Left lung (tissue), 10 donors: ENCODE measurements around the gene CD247. TPM values are rescaled to one million over a fixed set of nuclear protein-coding genes. Genes with fewer than 3 reads are reported as not detected.
A peak's percentile ranks its signal among the peaks of the same experiment; 100 is the strongest.

ENCODE experiments used
- ATAC-seq: fragments of 200-7000 bp; cut with Tn5 transposase; one replicate; pipeline ENCODE4 v1.9.1; 2020; ENCODE audit warnings: moderate library complexity
- DNase-seq, 4 donors: peaks; one replicate each; pipeline ENCODE4 v3.0.0-alpha.2; 2013 to 2020
- H3K27ac ChIP-seq, 2 donors: fragments of 200-600 bp; sonication (generic) in 1 of 2; one replicate each; pipeline versions ENCODE4 v1.5.0 to v1.8.0; 2020 to 2021
- H3K27me3 ChIP-seq, 2 donors: fragments of 200-600 bp; sonication (generic) in 1 of 2; one replicate each; pipeline versions ENCODE4 v1.5.0 to v1.8.0; 2020 to 2021
- H3K36me3 ChIP-seq, 2 donors: fragments of 200-600 bp; sonication (generic) in 1 of 2; one replicate each; pipeline versions ENCODE4 v1.5.0 to v1.8.0; 2020 to 2021
- H3K4me1 ChIP-seq, 2 donors: fragments of 200-600 bp; one replicate each; pipeline ENCODE4 v1.8.0; 2021
- H3K4me3 ChIP-seq, 2 donors: fragments of 200-600 bp; sonication (generic) in 1 of 2; one replicate each; pipeline versions ENCODE4 v1.5.0 to v1.8.0; 2020 to 2021; ENCODE audit warnings: mild to moderate bottlenecking in 1 of 2
- H3K9me3 ChIP-seq, 2 donors: fragments of 200-600 bp; sonication (generic) in 1 of 2; one replicate each; pipeline versions ENCODE4 v1.5.0 to v1.8.0; 2020 to 2021
- CTCF ChIP-seq, 2 donors: fragments of 200-600 bp; sonication (generic) in 1 of 2; IDR thresholded peaks; one replicate each; pipeline versions ENCODE4 v1.5.0 to v1.8.0; 2021; ENCODE audit warnings: antibody characterized with exemption in 2 of 2
- intact Hi-C, 2 donors: fragments of 100-400 bp; cut with DNase I; formaldehyde crosslinking; loops; one replicate each; pipeline versions ENCODE4 v1.11.2 to v1.14.2; 2022
- polyA plus RNA-seq, 6 donors: library from polyadenylated mRNA; unstranded; fragments of 120-200 nt; gene quantifications; one replicate each; pipeline ENCODE4 v1.2.1, GENCODE V29; 2013; ENCODE audit not compliant: insufficient read length in 6 of 6
- total RNA-seq, 2 donors: library from RNA; stranded (reverse); fragmentation: NEBNext Ultra II Directional; extraction: Animal tissue kit (Norgen Biotek cat#: 25700); gene quantifications; one replicate each; pipeline ENCODE4 v1.2.1, GENCODE V29; 2021
- donor health status: DM: no; HTN: yes; CAD: no.
- donor health status: DM: no; HTN: no; CAD: no.

CD247 gene
- total and polyA plus RNA-seq, 8 donors = 1.3 to 5.6 (median 1.9) TPM

- no peak for DNase-seq
- ATAC-seq = peak; percentile 51
- intact Hi-C loops = no loop called here
- H3K27ac ChIP-seq = no peak overlapping the region
- no peaks in the 10 kb centered on the region for H3K36me3 ChIP-seq
- TF ChIP-seq CTCF (IDR thresholded peaks at IDR 0.05) = no peak
- H3K4me3 ChIP-seq = no peak overlapping the region
- no peaks in the 10 kb centered on the region for H3K27me3 ChIP-seq
- H3K4me1 ChIP-seq = no peaks in the 10 kb centered on the region
- no peaks in the 10 kb centered on the region for H3K9me3 ChIP-seq
These were observed 36.1 kb downstream of the CD247 start for GRCh38 chr1:167482184-167482583.

GRCh38 chr1:167479331-167479979, 38.9 kb downstream of the CD247 start:
- no peak for ATAC-seq
- Histone ChIP-seq H3K4me1 (no peaks in the 10 kb centered on the region), H3K9me3 (no peaks in the 10 kb centered on the region), H3K4me3 (no peak overlapping the region), H3K27me3 (no peaks in the 10 kb centered on the region), H3K36me3 (no peaks in the 10 kb centered on the region), H3K27ac (no peak overlapping the region)
- intact Hi-C loops = no loop called here
- TF ChIP-seq CTCF (IDR thresholded peaks at IDR 0.05) = no peak
- DNase-seq = no peak

DNA sequence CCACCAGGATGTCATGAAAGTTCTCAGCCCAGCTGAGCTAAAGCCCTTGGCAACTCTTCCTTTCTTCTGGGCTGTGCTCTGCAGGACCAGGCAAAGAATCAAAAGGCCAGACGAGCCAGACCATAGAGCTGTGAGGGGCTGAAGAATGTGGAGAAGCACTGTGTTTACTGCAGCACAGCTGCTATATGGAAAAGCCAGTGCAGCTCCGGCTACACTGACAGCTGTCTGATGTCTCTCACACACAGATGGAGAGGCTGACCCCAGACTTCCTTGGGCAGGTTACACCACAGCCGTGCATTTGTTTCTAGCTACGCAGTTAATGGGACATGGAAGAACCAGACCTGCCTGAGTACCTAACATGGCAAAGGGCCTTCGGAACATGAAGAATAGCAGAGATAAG, 40.3 kb downstream of the CD247 start:
- ATAC-seq (no peak), DNase-seq (peak in 2 of 4 donors; percentile 62 to 68)
- intact Hi-C loops = no loop called here

GRCh38 chr1:167476061-167476460, 42.3 kb downstream of the CD247 start:
- Histone ChIP-seq H3K27me3 (no peaks in the 10 kb centered on the region), H3K4me1 (no peaks in the 10 kb centered on the region), H3K27ac (no peak overlapping the region), H3K36me3 (no peaks in the 10 kb centered on the region), H3K4me3 (no peak overlapping the region), H3K9me3 (no peaks in the 10 kb centered on the region)
- intact Hi-C loops = no loop called here
- ATAC-seq (no peak), DNase-seq (no peak)
- no peak for TF ChIP-seq CTCF (IDR thresholded peaks at IDR 0.05)

More for the DNA sequence above, 40.3 kb downstream of the CD247 start:
- Histone ChIP-seq H3K36me3 (no peaks in the 10 kb centered on the region), H3K27me3 (no peaks in the 10 kb centered on the region), H3K27ac (no peak overlapping the region), H3K4me3 (no peak overlapping the region), H3K4me1 (no peaks in the 10 kb centered on the region), H3K9me3 (no peaks in the 10 kb centered on the region)
- TF ChIP-seq CTCF (IDR thresholded peaks at IDR 0.05) = no peak

DNA sequence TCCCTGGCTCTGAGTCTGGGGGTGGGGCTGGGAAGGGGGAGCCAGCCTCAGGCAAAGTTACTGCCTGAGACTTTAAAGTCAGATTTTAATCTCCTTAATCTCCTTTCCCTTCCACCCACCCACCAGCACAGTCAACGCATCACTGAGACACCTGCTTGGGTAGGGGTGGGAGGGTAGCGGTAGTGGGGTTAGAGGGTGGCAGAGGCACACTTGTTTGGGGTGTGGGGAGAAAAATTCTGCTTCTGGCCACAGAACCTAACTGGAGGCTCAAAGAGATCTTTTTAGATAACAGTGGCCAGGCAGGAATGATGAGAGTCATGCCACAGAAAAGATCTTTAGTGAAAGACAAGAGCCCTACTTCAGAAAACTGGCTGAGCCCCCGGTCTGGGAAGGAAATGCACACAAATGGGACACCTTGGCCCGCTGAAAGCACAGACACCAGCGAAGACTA, 44.1 kb downstream of the CD247 start:
- TF ChIP-seq CTCF (IDR thresholded peaks at IDR 0.05) = no peak
- Histone ChIP-seq H3K36me3 (no peaks in the 10 kb centered on the region), H3K27me3 (no peaks in the 10 kb centered on the region), H3K4me3 (no peak overlapping the region), H3K4me1 (no peaks in the 10 kb centered on the region), H3K9me3 (no peaks in the 10 kb centered on the region), H3K27ac (no peak overlapping the region)
- no peak for DNase-seq
- intact Hi-C loops = no loop called here
- ATAC-seq = no peak
